HPDE6-E6E7 (cell line): ENCODE data around the gene SEPTIN7.
"Not testable (repeated sequence)": the region's sequence is repeated elsewhere in the genome, so short reads cannot be mapped to it uniquely, and the experiment has no call there.

Experiments used
- DNase-seq: peaks from one replicate; pipeline ENCODE4 v3.0.0; 2011; ENCODE audit warnings: missing footprints; ENCODE audit errors: extremely low spot score

The SEPTIN7 gene

DNA sequence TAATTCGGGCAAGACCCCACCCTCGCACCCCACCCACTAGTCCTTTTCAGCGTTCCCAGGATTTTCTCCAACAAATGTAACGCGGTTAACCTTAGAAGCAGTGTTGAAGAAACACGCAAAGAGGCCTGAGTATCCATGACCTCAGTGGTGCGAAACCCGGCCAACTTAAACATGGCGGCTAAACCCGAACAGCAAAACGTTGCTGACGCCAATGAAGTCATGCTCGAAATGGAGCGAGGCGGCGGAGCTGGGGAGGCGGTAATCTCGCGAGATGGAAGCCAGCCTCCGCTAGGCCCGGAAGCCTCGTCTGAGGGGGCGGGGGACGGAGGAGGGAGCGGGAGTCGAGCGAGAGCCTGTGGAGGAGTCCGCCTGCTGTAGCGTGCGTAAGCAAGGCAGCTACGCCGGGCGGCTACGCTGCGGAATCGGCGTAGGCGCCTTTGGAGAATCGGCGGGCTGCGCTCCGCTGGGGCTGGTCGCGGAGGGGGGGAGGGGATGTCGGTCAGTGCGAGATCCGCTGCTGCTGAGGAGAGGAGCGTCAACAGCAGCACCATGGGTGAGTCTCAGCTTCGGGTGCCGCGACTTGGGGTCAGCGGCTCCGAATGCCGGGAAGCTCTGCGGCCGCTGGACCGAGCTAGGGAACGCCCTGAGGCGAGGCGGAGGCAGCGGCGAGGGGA lies at the start of gene SEPTIN7:
TSS of gene SEPTIN7 (plus strand) at position 340 of the 674 bp plus-strand sequence. CDS start at position 493, 153 bp downstream.
- peak; percentile 93 for DNase-seq

GRCh38 chr7:35752742-35753141 lies 48.1 kb upstream of the SEPTIN7 start:
- no peak for DNase-seq

DNA sequence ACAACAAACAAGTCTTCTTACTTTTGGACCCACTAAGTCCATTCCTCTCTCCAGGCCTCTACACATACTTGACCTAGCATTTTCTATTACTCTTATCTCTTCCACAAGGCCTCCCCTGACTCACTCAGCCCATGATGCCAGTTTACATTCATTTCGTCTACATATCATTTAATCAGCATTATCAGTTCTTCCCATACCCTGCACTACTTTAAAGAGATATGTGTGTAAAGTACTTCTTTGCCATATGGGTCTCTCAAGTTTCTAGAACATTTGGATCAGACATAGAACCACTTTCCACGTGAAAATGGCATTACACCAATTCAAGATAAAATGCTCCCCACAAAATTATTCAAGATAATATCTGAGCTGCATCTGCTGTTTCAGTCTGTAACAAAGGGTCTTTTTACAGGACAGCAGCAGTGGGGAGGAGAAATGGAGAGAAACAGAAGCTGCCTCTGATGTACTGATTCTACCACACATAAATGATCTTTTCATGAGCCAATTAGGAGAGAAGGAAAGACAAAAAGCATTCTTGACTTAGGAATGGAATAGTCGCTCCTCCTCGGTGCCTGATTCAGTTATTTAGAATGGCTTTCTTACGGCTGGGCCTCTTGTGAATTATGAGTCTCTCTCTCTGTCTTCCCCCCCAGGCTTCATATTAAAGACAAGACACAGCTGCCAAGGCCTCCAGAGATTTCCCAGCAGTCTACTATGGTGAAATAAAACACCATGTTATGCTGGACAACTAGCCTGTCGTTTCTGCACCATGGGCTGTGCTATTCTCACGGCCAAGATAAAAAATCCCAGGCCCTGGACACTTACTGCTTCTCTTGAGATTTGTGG lies 46.9 kb upstream of the SEPTIN7 start:
- DNase-seq = no peak

DNA sequence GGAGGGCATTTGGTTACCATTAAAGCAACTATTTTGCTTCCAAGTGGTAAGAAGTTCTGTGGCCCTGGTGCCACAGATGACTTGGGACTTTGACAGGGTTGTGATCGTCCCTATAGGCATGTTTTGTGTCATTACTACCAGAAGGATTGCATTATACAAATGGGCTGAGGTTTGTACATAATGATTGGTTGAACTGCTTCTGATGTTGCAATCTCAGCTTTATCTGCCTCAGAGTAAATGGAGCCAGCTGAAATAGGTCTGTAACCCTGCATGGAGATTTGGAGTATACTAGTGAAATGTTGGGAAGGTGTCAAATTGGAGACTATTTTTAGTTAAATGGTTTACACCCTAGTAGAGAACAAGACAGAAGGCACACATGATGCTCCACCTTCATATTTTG lies 46.1 kb upstream of the SEPTIN7 start:
- no peak for DNase-seq

DNA sequence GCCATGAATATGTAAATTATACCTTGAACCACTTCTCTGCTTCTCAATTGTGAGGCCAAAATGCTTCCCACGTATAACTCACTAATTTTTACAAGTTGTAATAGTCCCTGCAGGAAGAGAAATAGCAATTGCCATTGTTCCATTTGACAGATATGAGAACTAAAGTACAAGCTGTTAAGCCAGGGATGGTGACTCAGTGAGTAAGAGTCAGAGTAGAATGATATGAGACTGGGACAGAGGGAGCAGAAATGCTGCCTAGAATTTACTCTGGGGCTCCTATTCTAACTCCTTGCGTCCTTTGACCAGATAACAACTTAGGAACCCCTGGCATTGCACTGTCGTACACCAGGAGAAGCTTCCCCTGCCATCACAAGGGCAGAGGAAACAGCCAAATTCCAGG lies 45.1 kb upstream of the SEPTIN7 start:
- DNase-seq = no peak

DNA sequence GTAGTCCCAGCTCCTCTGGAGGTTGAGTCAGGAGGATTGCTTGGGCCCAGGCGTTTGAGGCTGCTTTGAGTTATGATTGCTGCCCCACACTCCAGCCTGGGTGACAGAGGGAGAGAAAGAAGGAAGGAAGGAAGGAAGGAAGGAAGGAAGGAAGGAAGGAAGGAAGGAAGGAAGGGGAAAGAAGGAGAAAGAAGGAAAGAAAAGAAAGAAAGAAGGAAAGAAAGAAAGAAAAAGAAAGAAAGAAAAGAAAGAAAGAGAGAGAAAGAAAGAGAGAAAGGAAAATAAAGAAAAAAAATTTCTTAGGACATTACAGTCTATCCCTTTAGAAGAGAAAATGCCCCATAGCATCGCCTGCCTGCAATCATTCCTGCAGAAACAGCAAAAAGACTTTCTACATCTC lies 44.4 kb upstream of the SEPTIN7 start:
- DNase-seq = not testable (repeated sequence)

- no peak for DNase-seq
Measured at GRCh38 chr7:35757574-35757973, 43.3 kb upstream of the SEPTIN7 start.

DNA sequence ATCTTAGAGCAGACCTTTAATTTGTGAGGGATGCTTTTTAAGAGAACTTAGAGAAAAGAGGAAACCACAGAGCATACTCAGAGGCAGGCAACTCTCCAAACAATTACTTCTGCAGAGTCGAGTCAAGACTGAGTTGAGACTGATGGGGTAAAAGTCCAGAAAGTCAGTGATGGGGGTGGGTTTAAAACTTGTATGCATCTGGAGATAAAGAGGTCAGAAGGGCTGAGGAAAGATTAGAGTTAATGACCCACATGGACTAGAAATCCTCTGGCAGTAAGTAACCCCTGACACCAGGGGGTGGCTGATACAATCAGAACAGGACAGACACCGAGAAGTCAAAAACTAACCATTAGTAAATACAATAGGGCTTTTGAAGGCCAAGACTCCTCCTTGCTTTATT lies 42.4 kb upstream of the SEPTIN7 start:
- no peak for DNase-seq

- DNase-seq = no peak
Measured at GRCh38 chr7:35760143-35760745, 40.6 kb upstream of the SEPTIN7 start.

DNA sequence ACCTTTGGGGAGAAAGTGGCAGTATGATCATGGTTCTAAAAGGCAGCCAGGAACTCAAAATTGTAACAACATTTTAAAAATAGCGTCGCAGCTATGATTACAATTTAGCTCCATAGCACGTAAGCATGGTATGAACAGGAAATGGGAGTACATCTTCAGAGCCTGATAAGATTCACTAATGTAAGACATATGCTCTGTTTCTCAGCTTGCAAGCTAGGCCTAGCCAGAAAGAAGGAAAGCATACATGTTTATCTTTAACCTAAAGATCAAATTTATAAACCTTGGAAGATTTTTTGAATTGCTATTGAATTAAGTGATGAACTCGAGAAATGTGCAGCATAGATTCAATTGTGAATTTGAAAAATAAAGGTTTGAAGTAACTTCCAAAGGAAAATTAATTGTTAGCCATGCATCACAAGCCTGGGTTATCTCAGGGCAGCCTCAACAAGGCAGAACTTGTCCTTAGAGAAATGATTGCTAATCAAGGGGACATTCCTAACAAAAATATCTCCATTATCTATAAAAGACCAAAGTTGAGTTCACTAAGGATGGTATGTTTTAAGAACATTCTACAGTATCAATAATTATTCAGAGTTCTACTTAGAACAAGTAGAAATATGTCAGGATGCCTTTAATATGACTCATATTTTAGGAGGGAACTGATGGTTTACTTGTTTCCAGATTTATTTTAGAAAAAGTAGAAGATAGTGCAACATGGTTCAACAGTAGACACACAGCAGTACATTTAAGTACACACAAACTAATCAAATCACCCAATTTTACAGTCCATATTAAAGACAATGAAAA lies 38.8 kb upstream of the SEPTIN7 start:
- no peak for DNase-seq

DNA sequence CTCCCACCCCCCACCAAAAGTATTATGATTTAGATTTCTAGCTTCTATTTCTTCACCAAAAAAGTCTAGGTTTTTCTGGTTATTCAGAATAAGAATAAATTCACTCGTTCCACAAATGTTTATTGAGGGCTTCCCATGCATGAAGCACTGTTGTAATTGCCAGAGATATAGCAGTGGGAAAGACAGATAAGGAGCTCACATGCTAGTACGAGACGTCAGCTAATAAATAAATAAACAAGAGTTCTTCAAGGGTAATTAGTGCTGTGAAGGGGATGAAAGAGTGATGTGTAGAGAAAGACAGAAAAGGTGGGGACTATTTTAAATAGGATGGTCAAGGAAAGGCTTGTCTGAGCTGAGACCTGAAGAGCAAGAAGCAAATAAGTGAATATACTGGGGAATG lies 38.1 kb upstream of the SEPTIN7 start:
- DNase-seq = no peak

DNA sequence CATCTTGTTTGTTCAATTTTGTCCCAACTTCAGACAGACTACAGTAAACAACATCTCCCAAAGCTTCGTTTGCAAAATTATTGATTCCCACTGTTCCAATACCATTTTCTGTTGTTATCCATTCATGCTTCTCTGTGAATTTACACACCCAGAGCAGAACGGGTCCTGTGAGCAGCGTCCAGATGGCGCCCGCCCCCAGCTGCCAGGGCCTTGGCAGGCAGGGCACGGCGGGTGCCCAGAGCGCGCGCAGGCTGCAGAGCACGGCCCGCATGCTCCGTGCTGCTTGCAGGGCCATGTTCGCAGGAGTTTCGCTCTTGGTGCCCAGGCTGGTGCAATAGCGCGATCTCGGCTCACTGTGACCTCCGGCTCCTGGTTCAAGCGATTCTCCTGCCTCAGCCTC lies 32.5 kb upstream of the SEPTIN7 start:
- no peak for DNase-seq

- no peak for DNase-seq
Measured at GRCh38 chr7:35771776-35772175, 29.1 kb upstream of the SEPTIN7 start.

- DNase-seq = no peak
Measured at GRCh38 chr7:35773994-35774393, 26.9 kb upstream of the SEPTIN7 start.

DNA sequence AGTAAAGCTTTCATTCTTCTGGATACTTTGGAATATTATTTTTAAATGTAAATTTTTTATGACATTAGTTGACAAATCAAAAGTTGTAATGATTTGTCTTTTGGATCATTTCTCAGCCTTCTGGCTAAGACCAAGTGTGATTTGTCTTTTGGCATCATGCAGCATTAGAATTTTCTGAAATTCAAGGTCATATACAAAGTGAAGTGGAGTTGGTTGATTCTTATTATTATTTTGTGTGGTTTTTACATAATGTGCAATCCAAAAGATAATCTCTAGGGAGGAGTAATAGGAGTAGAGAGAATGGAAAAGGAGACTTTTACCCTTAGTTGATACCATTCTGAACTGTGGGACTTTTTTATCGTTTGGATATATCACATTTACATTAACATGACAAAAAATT lies 24.2 kb upstream of the SEPTIN7 start:
- no peak for DNase-seq

DNA sequence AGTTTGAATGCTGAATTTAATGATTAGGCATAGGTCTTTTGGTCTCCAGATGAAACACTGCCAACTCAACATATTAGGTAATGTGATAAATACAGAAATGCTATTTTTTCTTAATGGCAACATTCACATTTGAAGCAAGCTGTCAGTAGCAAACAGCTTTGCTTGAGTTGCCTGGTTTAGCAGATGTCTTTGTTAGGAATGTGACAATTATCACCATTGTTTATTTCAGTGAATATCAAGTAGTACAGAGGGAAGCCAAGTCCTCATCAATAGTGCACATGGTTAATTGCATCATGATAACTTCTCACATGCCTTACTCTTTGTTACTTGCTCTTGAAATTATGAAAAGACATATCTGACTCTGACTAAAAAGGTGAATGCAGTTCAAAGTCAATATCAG lies 23.7 kb upstream of the SEPTIN7 start:
- DNase-seq = no peak

- DNase-seq = no peak
Measured at GRCh38 chr7:35780070-35780469, 20.8 kb upstream of the SEPTIN7 start.

DNA sequence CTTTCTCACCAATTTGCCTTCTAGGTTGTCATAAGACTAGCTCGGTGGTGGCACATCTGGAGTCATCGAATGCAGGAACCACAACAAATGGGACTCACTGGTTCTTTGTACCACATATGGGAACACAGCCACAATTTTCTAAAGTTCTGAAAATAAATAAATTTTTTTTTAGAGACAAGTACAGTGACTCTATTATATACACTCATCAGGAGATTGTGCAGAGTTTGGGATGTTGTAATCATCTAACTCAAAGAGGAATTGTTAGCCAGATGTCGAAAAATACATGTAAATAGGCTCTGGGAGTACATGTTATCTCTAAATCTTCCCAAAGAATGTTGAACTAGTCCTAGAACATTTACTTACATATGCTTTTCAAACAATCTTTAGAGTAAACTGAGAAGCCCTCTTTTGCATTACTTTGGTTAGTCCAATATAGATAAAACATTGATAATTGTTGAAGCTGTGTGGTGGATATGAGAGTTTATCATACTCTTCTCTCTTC lies 19.6 kb upstream of the SEPTIN7 start:
- DNase-seq = no peak

DNA sequence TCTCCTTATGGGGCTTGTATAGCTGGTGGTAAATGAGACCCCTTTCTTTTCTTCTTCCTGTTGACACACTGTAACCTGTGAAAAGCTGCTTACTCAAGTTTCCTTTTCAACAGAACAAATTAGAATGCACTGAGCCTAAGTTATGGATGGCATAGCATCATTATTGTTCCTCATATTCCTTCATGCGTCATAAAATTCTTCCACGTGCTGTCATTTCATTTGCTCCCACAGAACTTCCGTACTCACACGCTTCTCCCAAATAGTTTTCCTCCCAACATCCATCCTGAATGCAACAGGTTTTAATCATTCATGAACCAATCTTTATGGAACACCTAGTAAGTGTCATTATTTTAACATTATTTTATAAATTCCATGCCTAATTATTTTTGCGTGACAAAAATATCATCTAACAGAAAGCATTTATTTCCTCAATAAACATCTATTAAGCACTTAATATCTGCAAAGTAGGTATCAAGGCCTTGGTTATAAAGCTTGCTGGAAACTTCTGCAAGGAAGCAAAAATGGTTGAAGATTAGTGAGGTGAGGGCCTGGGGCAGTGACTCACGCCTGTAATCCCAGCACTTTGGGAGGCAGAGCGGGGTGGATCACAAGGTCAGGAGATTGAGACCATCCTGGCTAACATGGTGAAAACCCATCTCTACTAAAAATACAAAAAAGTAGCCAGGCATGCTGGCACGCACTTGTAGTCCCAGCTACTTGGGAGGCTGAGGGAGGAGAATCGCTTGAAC lies 18.9 kb upstream of the SEPTIN7 start:
- DNase-seq = no peak

GRCh38 chr7:35784332-35784731 lies 16.5 kb upstream of the SEPTIN7 start:
- no peak for DNase-seq

DNA sequence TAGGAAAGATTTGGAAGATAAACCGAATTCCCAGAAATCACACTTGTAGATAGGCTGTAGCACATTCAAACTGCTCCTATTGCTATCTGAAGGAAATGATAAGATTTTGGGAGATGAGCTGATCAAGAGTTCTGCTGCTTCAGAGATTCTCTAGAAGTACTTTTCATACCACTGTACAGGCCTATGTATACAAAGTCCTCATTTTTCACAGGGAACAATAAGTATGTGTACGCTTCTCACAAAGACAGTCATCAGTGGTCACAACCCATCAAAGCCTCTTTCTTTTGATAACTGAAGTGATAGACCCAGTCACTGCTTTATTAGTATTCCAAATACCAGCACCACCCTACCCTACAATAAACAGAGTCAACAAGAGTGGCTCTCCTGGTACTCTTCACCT lies 15.6 kb upstream of the SEPTIN7 start:
- DNase-seq = no peak
